ENCODE measurements around the gene KCNIP2. TPM values are rescaled to one million over a fixed set of nuclear protein-coding genes. Genes with fewer than 3 reads are reported as not detected.

Gene KCNIP2
- total RNA-seq, 1 donor from 2014 or later: 3.0 TPM

GRCh38 chr10:101839416-101840063 is 4.1 kb downstream of the KCNIP2 start:
- intact Hi-C loops (cut with DNase I): no loop called here
- ATAC-seq (peak; percentile 74), DNase-seq (peak; percentile 86)
- H3K27ac ChIP-seq: no peak overlapping the region
- no peaks in the 10 kb centered on the region for H3K36me3 ChIP-seq
- TF ChIP-seq CTCF (IDR thresholded peaks at IDR 0.05): no peak
- no peaks in the 10 kb centered on the region for H3K9me3 ChIP-seq
- H3K4me1 ChIP-seq: peaks cover 20% of the 10 kb centered on the region
- no peaks in the 10 kb centered on the region for H3K27me3 ChIP-seq
- peak overlapping the region; percentile 36 for H3K4me3 ChIP-seq

- intact Hi-C loops (cut with DNase I): no loop called here
- no peak overlapping the region for H3K27ac ChIP-seq
- no peaks in the 10 kb centered on the region for H3K9me3 ChIP-seq
- no peak for TF ChIP-seq CTCF (IDR thresholded peaks at IDR 0.05)
- peaks cover 24% of the 10 kb centered on the region for H3K4me1 ChIP-seq
- no peak overlapping the region for H3K4me3 ChIP-seq
- no peak for DNase-seq
- no peak for ATAC-seq
- no peaks in the 10 kb centered on the region for H3K36me3 ChIP-seq
- no peaks in the 10 kb centered on the region for H3K27me3 ChIP-seq
Measured at GRCh38 chr10:101839002-101839401, 4.6 kb downstream of the KCNIP2 start.

- intact Hi-C loops (cut with DNase I): no loop called here
- no peak overlapping the region for H3K4me3 ChIP-seq
- H3K36me3 ChIP-seq: no peaks in the 10 kb centered on the region
- peaks cover 24% of the 10 kb centered on the region for H3K4me1 ChIP-seq
- no peak for TF ChIP-seq CTCF (IDR thresholded peaks at IDR 0.05)
- DNase-seq: no peak
- H3K27me3 ChIP-seq: no peaks in the 10 kb centered on the region
- H3K9me3 ChIP-seq: no peaks in the 10 kb centered on the region
- H3K27ac ChIP-seq: no peak overlapping the region
- no peak for ATAC-seq
Measured at GRCh38 chr10:101838416-101838970, 5.1 kb downstream of the KCNIP2 start.

- Histone ChIP-seq H3K9me3 (no peaks in the 10 kb centered on the region), H3K27me3 (no peaks in the 10 kb centered on the region), H3K36me3 (no peaks in the 10 kb centered on the region), H3K27ac (no peak overlapping the region), H3K4me3 (no peak overlapping the region), H3K4me1 (peaks cover 24% of the 10 kb centered on the region)
- no peak for TF ChIP-seq CTCF (IDR thresholded peaks at IDR 0.05)
- DNase-seq: peak; percentile 34
- ATAC-seq: no peak
- intact Hi-C loops (cut with DNase I): no loop called here
Measured at GRCh38 chr10:101837748-101838147, 5.9 kb downstream of the KCNIP2 start.

GRCh38 chr10:101835362-101835761 is 8.2 kb downstream of the KCNIP2 start:
- intact Hi-C loops (cut with DNase I): no loop called here
- H3K36me3 ChIP-seq: no peaks in the 10 kb centered on the region
- no peak overlapping the region for H3K4me3 ChIP-seq
- DNase-seq (peak; percentile 11), ATAC-seq (no peak)
- no peak overlapping the region for H3K27ac ChIP-seq
- no peaks in the 10 kb centered on the region for H3K27me3 ChIP-seq
- TF ChIP-seq CTCF (IDR thresholded peaks at IDR 0.05): no peak
- no peaks in the 10 kb centered on the region for H3K9me3 ChIP-seq
- H3K4me1 ChIP-seq: peaks cover 22% of the 10 kb centered on the region
